ENCODE data around the gene PAGE2.
"Not testable (repeated sequence)": the region's sequence is repeated elsewhere in the genome, so short reads cannot be mapped to it uniquely, and the experiment has no call there.

PAGE2 gene

DNA sequence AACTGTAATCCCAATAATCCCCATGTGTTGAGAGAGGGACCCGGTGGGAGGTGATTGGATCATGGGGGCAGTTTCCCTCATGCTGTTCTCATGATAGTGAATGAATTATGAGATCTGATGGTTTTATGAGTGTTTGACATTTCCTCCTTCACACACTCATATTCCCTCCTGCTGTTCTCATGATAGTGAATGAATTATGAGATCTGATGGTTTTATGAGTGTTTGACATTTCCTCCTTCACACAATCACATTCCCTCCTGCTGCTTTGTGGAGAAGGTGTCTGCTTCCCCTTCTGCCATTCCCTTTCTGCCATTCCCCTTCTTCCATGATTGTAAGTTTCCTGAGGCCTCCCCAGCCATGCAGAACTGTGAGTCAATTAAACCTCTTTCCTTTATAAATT is 52.0 kb downstream of the PAGE2 start:
- not testable (repeated sequence) for H3K4me1 Mint-ChIP-seq (ENCODE audit: low read depth in 2 of 2); H3K27me3 Mint-ChIP-seq; ATAC-seq (replicated peaks); H3K27ac Mint-ChIP-seq; H3K4me3 Mint-ChIP-seq; H3K36me3 Mint-ChIP-seq (ENCODE audit: insufficient read depth); DNase-seq; H3K9me3 Mint-ChIP-seq

All from effector memory CD8-positive, alpha-beta T cell (primary cell).